SU-DHL-6 (cell line): ENCODE results near the gene PSMC3.

Experiments used
- EZH2phosphoT487 ChIP-seq: fragments of 200-600 bp; sonication (generic), shearing (Covaris generic); conservative IDR thresholded peaks from 2 replicates; pipeline ENCODE4 v1.6.1; 2018; ENCODE audit warnings: mild to moderate bottlenecking, antibody characterized with exemption, low read length, moderate library complexity, mixed read lengths
- TF ChIP-seq, protein P1 (sequence below): fragments of 200-600 bp; sonication (generic); IDR thresholded peaks from one replicate; pipeline ENCODE4 v1.5.1; 2017; ENCODE audit warnings: antibody characterized with exemption, mild to moderate bottlenecking, low read length, moderate library complexity; ENCODE audit not compliant: insufficient read depth, poor library complexity, severe bottlenecking

DNA sequence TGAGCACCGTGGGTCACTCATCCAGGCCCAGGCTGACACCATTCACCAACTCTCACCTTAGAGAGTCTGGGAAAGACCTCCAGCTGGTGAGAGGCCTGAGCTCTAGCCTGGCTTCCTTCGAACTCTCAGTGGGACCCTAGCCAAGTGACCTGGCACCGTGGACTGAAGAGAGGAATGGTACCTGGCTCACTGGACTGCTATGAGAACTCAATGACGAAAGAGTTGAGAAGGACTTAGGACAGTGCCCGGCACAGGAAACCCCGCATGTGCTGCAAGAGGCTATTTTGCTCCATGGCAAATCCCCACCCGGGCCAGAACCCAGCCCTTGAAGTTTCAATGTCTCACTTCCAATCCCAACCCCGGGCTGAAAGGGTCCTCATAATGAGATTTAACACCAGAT is 23.3 kb upstream of the PSMC3 start:
- TF ChIP-seq, protein P1, sequence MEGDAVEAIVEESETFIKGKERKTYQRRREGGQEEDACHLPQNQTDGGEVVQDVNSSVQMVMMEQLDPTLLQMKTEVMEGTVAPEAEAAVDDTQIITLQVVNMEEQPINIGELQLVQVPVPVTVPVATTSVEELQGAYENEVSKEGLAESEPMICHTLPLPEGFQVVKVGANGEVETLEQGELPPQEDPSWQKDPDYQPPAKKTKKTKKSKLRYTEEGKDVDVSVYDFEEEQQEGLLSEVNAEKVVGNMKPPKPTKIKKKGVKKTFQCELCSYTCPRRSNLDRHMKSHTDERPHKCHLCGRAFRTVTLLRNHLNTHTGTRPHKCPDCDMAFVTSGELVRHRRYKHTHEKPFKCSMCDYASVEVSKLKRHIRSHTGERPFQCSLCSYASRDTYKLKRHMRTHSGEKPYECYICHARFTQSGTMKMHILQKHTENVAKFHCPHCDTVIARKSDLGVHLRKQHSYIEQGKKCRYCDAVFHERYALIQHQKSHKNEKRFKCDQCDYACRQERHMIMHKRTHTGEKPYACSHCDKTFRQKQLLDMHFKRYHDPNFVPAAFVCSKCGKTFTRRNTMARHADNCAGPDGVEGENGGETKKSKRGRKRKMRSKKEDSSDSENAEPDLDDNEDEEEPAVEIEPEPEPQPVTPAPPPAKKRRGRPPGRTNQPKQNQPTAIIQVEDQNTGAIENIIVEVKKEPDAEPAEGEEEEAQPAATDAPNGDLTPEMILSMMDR = no peak
- no peak for TF ChIP-seq EZH2phosphoT487
